HUES48 (cell line): ENCODE measurements around the gene UFD1.

Experiments
- H3K27ac ChIP-seq: one replicate; pipeline ENCODE4 v1.7.0; 2013; ENCODE audit warnings: low read depth, low read length, inconsistent platforms
- H3K27me3 ChIP-seq: 2 replicates; pipeline ENCODE4 v1.6.1; 2013; ENCODE audit warnings: mild to moderate bottlenecking, low read length; ENCODE audit not compliant: control insufficient read depth, insufficient read depth
- H3K36me3 ChIP-seq: 2 replicates; pipeline ENCODE4 v1.6.1; 2013; ENCODE audit warnings: low read length; ENCODE audit not compliant: control insufficient read depth, insufficient read depth
- H3K4me1 ChIP-seq: 2 replicates; pipeline ENCODE4 v1.6.1; 2013; ENCODE audit warnings: mild to moderate bottlenecking, low read length; ENCODE audit not compliant: control insufficient read depth, insufficient read depth
- H3K4me3 ChIP-seq: 2 replicates; pipeline ENCODE4 v1.5.1; 2013; ENCODE audit warnings: mild to moderate bottlenecking, low read depth, low read length
- H3K9ac ChIP-seq: 2 replicates; pipeline ENCODE4 v1.6.1; 2013; ENCODE audit warnings: mild to moderate bottlenecking, low read depth, low read length, moderate library complexity
- H3K9me3 ChIP-seq: 2 replicates; pipeline ENCODE4 v1.6.1; 2013; ENCODE audit warnings: low read length; ENCODE audit not compliant: control insufficient read depth, insufficient read depth

UFD1 gene

DNA sequence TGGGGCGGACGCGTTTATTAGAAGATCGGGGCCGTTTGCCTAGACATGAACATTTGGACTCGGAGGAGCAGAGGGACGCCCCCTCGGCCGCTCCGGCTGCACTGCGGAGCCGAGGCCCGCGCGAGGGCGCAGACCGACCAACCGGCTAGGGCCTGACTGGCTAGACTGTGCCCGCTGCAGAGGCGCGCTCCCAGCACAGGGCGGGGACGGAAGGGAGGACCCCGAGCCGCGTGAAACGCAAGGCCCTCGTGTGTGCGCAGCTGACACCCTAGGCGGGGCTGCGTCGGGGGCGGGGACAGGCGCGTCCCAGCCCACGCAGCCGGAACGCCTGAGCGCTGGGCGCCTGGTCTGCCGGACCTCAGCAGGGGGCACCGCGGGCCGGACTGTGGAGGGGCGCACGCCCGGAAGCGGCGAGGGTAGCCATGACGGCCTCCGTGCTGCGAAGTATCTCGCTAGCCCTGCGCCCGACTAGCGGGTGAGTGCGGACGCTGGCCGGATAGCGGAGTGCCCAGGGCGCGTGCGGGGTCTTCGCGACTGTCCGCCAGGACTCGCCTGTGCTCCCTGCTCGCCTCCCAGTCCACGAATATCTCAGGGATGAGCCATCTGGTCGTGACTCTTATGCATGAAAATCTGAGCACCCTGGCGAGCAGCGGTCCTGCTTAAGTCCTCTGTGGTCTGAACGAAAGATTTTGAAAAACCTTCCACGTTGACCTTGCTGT, 46.7 kb downstream of the UFD1 start, which contains the start of gene MRPL40:
TSS of gene MRPL40 (plus strand) at position 413 of the 719 bp plus-strand sequence. CDS start at position 423, 10 bp downstream.
- Histone ChIP-seq H3K9ac (peak within 1 kb of the TSS; percentile 83), H3K27me3 (no peaks in the 10 kb centered on the region), H3K27ac (peak within 1 kb of the TSS; percentile 91), H3K4me1 (peaks cover 13% of the 10 kb centered on the region), H3K9me3 (no peaks in the 10 kb centered on the region), H3K36me3 (peaks cover 28% of the 10 kb centered on the region), H3K4me3 (peak within 1 kb of the TSS; percentile 83)

DNA sequence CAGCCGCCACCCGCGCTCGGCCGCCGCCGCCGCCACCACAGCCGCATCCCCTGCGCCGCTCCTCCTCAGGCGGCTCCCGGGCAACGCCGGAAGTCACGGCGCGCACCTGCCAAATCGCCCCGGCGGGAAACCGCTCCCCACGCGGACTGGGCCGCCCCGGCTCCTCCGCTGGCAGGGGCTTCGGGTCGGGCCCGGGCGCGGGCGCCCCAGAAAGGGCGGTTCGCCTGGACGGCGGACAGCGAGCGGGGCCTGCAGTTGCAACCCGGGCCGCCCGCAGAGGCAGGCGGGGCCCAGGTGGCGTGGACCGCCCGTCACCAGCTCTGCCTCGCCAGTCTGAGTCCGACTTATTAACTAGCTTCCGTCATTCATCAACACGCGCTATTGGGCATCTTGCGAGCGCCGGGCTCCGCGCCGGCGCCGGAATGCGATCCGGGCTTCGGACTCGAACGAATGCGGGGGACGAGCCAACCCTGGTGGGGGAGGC, 47.3 kb downstream of the UFD1 start, which contains the start of gene HIRA:
TSS of gene HIRA (minus strand) at position 85 of the 484 bp plus-strand sequence. CDS start 257 bp downstream, outside the sequence.
- Histone ChIP-seq H3K27ac (peak within 1 kb of the TSS; percentile 91), H3K27me3 (no peaks in the 10 kb centered on the region), H3K9me3 (no peaks in the 10 kb centered on the region), H3K4me1 (peaks cover 13% of the 10 kb centered on the region), H3K36me3 (peaks cover 28% of the 10 kb centered on the region), H3K9ac (peak within 1 kb of the TSS; percentile 89), H3K4me3 (peak within 1 kb of the TSS; percentile 83)

GRCh38 chr22:19430890-19431541, 48.0 kb downstream of the UFD1 start:
- Histone ChIP-seq H3K36me3 (peaks cover 28% of the 10 kb centered on the region), H3K27ac (peak overlapping the region; percentile 87)

DNA sequence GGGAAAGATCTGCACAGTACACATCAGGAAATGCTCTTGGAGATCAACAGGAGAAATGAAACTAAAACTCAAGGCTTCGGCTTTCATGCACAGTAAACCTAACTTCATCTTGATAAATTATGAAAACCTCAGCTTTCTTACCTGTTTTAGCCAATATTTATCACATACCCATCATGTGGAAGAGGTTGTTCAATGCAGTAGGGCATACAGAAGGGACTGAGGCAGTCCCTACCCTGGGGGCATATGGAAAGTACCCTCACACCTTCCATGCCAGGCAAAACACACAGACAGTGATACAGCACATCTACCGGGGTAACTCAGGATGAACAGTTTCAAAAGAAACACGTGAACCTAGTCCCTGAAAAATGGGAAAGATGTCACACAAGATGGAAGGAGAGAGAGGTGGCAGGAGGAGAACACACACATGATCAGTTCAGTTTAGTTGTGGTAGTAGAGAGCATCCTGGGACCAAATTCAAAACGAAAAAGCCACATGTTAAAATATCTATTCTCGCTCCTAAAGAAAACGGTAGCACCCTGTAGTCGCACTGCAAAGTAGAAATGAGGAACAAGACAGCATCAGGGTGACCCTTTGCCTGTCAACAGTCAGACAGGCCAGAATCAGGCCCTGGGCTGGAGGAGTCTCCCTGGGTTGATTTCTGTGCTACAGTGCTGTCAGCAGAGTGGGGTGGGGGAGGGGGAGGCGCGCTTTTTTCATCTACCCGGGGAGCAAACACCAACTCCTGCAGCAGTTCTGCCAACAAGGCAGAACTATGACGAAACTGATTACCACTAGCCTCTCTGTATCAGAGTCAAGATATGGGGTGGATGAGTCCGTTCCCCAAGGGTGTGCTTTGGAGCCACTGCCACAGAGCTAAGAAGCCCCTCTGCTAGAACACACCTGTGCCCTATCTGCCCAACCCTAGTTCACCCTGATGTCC, 48.8 kb downstream of the UFD1 start:
- peak overlapping the region; percentile 83 for H3K4me3 ChIP-seq
- H3K9me3 ChIP-seq = no peaks in the 10 kb centered on the region
- peaks cover 13% of the 10 kb centered on the region for H3K4me1 ChIP-seq
- peak overlapping the region; percentile 89; the same call in 1 of the 2 replicates for H3K9ac ChIP-seq
- no peaks in the 10 kb centered on the region for H3K27me3 ChIP-seq
- peaks cover 22% of the 10 kb centered on the region for H3K36me3 ChIP-seq
- H3K27ac ChIP-seq = peak overlapping the region; percentile 87

More at GRCh38 chr22:19430890-19431541, 48.0 kb downstream of the UFD1 start:
- no peaks in the 10 kb centered on the region for H3K9me3 ChIP-seq
- H3K4me3 ChIP-seq = peak overlapping the region; percentile 83
- H3K9ac ChIP-seq = peak overlapping the region; percentile 89
- H3K4me1 ChIP-seq = peaks cover 13% of the 10 kb centered on the region
- H3K27me3 ChIP-seq = no peaks in the 10 kb centered on the region

DNA sequence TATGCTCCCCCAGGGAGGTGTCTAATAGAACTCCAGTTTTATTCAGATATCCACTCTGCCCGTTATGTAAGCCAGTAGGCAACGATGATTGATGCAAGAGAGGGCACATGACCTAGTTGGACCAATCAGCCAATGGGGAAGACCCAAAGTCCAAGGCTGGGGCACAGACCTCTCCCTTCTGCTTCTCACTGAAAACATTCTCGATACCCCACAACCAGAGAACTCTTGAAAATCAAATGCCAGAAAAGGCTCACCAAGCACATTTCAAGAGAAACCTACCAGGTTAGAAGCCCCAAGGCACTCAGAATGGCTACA, 54.9 kb downstream of the UFD1 start:
- H3K4me3 ChIP-seq = no peak overlapping the region
- no peaks in the 10 kb centered on the region for H3K9me3 ChIP-seq
- peaks cover 19% of the 10 kb centered on the region for H3K36me3 ChIP-seq
- H3K27me3 ChIP-seq = no peaks in the 10 kb centered on the region
- no peak overlapping the region for H3K27ac ChIP-seq
- peaks cover 14% of the 10 kb centered on the region for H3K4me1 ChIP-seq
- no peak overlapping the region for H3K9ac ChIP-seq

- H3K9me3 ChIP-seq = no peaks in the 10 kb centered on the region
- no peak overlapping the region for H3K9ac ChIP-seq
- H3K27me3 ChIP-seq = no peaks in the 10 kb centered on the region
- H3K36me3 ChIP-seq = peaks cover 13% of the 10 kb centered on the region; the same call in 1 of the 2 replicates
- H3K4me1 ChIP-seq = peaks cover 14% of the 10 kb centered on the region
- H3K4me3 ChIP-seq = no peak overlapping the region
- H3K27ac ChIP-seq = no peak overlapping the region
Observed at GRCh38 chr22:19422440-19423301, 56.3 kb downstream of the UFD1 start.

DNA sequence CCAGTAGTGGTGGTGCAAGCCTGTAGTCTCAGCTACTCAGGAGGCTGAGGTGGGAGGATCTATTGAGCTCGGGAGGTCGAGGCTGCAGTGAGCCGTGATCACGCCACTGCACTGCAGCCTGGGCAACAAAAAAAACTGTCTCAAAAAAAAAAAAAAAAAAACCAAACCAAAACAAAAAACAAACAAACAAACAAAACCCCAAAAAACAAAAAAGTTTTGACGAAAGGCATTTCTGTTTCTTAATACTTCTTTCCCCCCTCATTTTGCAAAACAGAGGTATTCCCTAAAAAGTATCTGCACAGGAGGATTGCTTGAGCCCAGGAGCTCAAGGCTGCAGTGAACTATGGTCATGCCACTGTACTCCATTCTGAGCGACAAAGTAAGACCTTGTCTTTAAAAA, 58.7 kb downstream of the UFD1 start:
- peaks cover 12% of the 10 kb centered on the region; the same call in 1 of the 2 replicates for H3K36me3 ChIP-seq
- H3K4me3 ChIP-seq = no peak overlapping the region
- H3K27ac ChIP-seq = no peak overlapping the region
- no peaks in the 10 kb centered on the region for H3K27me3 ChIP-seq
- no peak overlapping the region for H3K9ac ChIP-seq
- H3K9me3 ChIP-seq = no peaks in the 10 kb centered on the region
- H3K4me1 ChIP-seq = peaks cover 14% of the 10 kb centered on the region

DNA sequence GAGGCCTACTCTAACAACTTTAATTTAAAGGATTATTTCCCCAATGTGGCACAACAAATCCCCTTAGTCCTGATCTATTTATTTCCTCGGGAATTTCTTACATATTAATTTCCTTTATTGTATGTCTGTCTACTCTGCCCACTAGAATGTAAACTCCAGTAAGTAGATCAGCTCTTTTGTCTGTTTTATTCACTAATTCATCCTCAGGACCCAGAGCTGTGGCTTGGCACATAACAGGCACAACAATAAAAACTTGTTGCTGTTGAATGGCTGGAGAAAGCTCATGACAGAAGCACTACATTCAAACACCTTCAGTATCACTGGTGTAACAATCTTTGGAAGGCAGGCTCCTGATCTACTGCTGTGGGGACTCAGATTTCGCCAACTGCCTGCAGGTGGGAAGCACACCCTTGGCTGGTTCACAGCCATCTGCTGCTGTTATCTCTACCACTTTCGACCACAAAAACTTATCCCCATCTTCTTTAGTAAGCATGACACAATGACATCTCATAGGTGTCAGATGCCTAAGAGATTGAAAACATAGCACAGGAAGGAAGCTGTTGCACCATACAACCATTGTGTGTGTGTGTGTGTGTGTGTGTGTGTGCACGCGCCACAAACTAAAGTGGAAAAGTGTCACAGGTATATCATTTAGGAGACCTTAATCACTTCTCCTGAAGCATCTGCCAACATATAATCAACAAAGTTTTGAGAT, 59.4 kb downstream of the UFD1 start:
- Histone ChIP-seq H3K36me3 (peaks cover 5% of the 10 kb centered on the region; the same call in 1 of the 2 replicates), H3K9ac (no peak overlapping the region), H3K4me3 (no peak overlapping the region), H3K27ac (no peak overlapping the region), H3K27me3 (no peaks in the 10 kb centered on the region), H3K4me1 (peaks cover 14% of the 10 kb centered on the region), H3K9me3 (no peaks in the 10 kb centered on the region)

DNA sequence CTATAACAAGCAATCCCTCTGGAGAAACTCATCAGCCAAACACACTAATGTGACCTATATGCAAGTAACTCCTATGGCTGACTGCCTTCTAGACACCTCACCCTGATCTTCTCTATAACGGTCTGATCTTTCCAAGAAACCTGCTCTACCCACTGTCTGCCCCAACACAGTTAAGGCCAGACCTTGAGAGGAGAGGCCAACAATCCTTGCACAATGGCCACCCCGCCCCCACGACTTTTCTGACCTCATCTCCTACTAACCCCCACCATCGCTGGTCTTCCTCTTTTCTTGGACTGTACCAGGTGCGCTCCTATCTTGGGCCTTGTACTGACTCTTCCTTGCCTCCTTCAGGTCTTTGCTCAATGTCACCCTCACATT, 59.9 kb downstream of the UFD1 start:
- no peaks in the 10 kb centered on the region; the same call in 1 of the 2 replicates for H3K36me3 ChIP-seq
- no peaks in the 10 kb centered on the region for H3K27me3 ChIP-seq
- no peak overlapping the region for H3K9ac ChIP-seq
- H3K4me1 ChIP-seq = peaks cover 16% of the 10 kb centered on the region
- no peak overlapping the region for H3K4me3 ChIP-seq
- no peaks in the 10 kb centered on the region for H3K9me3 ChIP-seq
- H3K27ac ChIP-seq = no peak overlapping the region
